ENCODE data around the gene ACTL8.

Gene ACTL8

GRCh38 chr1:17808816-17809215 is 53.7 kb downstream of the ACTL8 start:
- DNase-seq: no peak

- no peak for DNase-seq
These were observed 55.5 kb downstream of the ACTL8 start for GRCh38 chr1:17810668-17811067.

GRCh38 chr1:17816511-17816910 is 61.4 kb downstream of the ACTL8 start:
- no peak for DNase-seq

GRCh38 chr1:17819129-17819802 is 64.1 kb downstream of the ACTL8 start:
- no peak for DNase-seq

DNA sequence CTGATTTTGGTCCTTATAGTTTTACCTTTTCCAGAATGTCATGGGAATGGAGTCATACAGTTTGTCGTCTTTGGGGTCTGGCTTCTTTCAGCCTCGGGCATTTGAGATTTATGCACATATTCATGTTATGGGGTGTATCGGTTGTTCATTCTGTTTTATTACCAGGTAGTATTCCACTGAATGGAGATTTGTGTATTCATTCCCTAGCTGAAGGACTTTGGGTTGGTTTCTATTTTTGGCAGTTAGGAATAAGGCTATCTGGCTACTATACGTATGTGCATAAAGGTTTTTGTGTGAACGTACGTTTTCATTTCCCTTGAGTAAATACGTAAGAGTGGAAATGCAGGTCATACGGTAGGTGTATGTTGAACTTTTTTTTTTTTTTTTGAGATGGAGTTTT is 65.1 kb downstream of the ACTL8 start:
- DNase-seq: no peak

GRCh38 chr1:17822741-17823426 is 67.8 kb downstream of the ACTL8 start:
- DNase-seq: no peak

GRCh38 chr1:17825273-17826164 is 70.4 kb downstream of the ACTL8 start:
- DNase-seq: no peak

- DNase-seq: no peak
These were observed 71.0 kb downstream of the ACTL8 start for GRCh38 chr1:17826165-17826488.

- DNase-seq: no peak
These were observed 73.9 kb downstream of the ACTL8 start for GRCh38 chr1:17828991-17829390.

GRCh38 chr1:17829579-17829978 is 74.4 kb downstream of the ACTL8 start:
- DNase-seq: no peak

DNA sequence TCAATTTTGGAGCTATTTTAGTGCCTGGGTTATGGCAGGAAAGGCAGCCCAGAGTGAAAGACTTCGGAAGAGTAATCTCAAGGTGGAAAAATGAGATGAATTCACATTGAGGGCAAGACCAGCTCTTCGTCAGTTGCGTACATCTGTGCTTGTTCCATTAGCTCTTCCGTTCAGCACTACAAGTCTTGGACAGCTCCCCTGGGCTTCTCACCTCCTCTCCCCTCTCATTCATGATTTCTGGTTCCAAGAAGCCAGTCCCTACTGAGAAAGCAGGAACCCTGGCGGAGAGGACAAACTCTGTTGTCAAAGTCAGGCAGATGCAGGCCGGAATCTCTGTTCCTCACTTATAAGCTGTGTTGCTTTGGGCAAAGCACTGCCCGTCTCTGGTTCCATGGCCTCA is 76.5 kb downstream of the ACTL8 start:
- no peak for DNase-seq

- no peak for DNase-seq
These were observed 78.7 kb downstream of the ACTL8 start for GRCh38 chr1:17833661-17834501.

- no peak for DNase-seq
These were observed 79.5 kb downstream of the ACTL8 start for GRCh38 chr1:17834561-17835100.

DNA sequence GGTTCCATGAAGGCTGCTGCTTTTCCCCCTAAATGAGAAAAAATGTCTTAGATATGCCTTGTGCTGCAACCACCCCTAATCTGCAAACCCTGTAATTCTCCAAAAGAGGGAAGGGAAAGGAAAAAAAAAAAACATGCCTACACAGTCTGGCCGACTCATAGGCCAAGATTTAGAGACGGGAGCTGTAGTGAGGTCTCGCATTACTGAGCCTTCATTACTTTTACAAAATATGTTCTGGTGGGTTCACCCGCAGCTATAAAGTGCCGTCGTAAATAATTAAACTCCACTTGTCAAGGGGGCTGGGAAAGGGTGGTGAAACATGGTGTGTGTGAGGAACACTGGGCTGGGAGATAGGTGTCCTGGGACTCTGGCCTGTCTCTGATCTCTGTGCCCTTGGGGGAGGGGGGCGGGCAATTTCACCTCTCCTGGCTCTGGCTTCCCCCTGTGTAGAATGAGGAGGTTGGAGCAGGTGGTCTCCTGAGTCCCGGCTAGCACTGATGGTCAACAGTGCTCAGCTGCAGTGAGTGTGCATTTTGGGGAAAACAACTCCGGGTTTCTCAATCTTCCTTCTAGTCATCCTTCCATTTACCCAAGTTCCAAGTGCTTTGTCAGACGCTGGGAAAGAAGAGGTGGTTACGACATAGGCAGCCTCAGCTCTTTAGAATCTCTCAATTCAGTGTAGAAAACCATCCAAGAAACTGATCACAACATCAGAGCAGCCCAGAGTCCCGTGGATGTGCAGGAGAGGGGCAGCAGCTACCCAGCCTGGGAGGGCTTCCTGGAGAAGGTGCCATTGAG is 82.3 kb downstream of the ACTL8 start:
- no peak for DNase-seq

GRCh38 chr1:17839641-17840196 is 84.6 kb downstream of the ACTL8 start:
- DNase-seq: no peak

DNA sequence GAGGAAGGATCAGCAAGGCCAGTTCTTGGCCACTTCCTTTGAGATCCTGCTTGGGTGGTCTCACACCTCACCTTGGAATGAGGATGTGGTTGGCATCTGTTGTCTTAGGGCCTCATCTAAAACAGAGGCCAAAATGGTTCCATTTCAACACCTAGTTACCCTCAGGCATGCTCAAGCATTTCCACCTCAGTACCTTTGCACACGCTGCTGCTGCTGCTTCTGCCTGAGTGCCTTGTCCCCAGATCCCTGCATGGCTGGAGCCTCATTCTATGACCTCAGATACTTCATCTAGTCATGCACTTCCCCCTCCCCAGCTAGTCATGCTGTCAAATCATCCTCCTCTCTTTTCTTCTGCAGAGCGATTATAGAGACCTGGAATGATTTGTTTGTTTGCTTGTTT is 86.8 kb downstream of the ACTL8 start:
- no peak for DNase-seq

GRCh38 chr1:17842686-17843085 is 87.6 kb downstream of the ACTL8 start:
- no peak for DNase-seq

DNA sequence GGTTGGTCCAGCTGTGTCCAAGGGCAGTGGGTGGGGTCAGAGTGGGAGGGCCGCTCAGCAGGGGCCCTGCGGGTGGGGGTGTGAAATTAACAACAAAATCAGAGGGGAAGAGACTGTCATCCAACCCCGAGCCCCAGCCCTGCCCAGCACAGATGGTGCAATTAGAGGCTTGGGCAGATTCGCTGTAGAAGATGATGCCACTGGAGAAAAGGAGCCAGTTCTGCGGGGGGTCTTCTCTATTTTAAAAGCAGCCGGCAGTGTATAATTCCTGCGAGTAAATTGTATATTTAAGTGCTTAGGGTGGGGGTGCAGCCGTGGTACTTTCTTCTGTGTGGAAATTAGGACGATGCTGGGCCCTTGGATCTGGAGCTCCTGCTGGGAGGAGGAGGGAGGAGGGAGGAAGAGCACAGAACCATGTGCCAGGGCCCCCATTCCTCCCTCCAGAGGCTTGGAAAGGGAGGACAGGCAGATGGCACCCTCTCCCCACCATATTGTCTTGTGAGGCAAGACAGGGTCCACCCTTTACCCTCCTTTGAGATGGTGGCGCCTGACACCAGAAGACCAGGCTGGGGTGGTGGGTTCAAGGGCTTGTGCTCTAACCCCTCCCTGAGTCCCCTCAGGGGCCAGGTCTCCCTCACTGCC is 89.2 kb downstream of the ACTL8 start:
- no peak for DNase-seq

- no peak for DNase-seq
These were observed 90.5 kb downstream of the ACTL8 start for GRCh38 chr1:17845583-17845982.

DNA sequence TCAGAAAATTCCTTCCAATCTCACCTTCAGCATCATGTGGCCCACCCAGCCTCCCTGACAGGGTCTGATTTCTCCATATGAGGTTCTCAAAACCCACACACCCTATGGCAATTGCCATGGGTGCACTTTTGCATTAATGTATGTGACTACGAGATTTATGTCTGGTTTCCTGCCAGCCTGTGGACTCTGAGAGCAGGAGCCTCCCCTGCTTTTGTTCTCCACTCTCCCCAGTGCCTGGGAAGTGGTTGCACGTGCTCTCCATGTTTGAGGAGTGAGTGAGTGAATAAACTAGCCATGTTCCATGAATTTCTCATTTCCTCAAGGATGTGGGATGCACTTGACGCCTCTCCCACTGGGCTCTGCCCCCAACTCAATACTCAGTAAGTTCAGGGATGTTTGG is 91.2 kb downstream of the ACTL8 start:
- DNase-seq: no peak

DNA sequence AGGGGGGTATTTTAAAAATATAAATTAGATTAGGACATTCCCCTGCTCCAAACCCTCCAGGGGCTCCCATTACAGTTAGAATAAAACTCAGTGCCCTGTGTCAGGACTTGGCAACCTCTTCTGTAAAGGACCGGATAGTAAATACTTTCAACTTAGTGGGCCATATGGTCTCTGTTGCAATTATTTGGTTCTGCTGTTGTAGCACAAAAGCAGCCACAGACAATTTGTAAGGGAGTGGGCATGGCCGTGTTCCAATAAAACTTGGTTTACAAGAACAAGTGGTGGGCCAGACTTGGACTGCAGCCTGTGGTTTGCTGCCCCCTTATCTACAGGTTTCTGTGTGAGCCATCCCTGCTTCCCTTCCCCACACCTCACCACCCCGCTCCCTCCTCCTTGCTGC is 92.0 kb downstream of the ACTL8 start:
- no peak for DNase-seq
